Neutrophil (primary cell): ENCODE measurements around the gene DDX25.

Source experiments
- H3K27ac ChIP-seq: fragments of 200-600 bp; sonication (generic); 2 replicates; pipeline ENCODE4 v1.5.1; 2016; ENCODE audit warnings: mild to moderate bottlenecking, moderate library complexity
- H3K27me3 ChIP-seq: fragments of 200-600 bp; sonication (generic); 2 replicates; pipeline ENCODE4 v1.6.0; 2016; ENCODE audit warnings: mild to moderate bottlenecking
- H3K36me3 ChIP-seq: fragments of 200-600 bp; sonication (generic); 2 replicates; pipeline ENCODE4 v1.5.1; 2017
- H3K4me1 ChIP-seq, 2 experiments: fragments of 200-600 bp in 1 of 2; sonication (generic) in 1 of 2; 1 replicate in 1 of 2; 2 replicates in 1 of 2; pipeline versions ENCODE4 v1.5.1 to v1.6.1; 2013 to 2016; ENCODE audit warnings: low read depth in 1 of 2, low read length in 1 of 2, mild to moderate bottlenecking in 1 of 2, moderate library complexity in 1 of 2; ENCODE audit not compliant: control insufficient read depth in 1 of 2, insufficient read depth in 1 of 2
- H3K4me3 ChIP-seq, 2 experiments: fragments of 200-600 bp in 1 of 2; sonication (generic) in 1 of 2; 1 replicate in 1 of 2; 2 replicates in 1 of 2; pipeline ENCODE4 v1.5.1; 2013 to 2016; ENCODE audit warnings: low read depth in 1 of 2, low read length in 1 of 2, mild to moderate bottlenecking in 1 of 2, moderate library complexity in 1 of 2
- H3K9me3 ChIP-seq: fragments of 200-600 bp; sonication (generic); 2 replicates; pipeline ENCODE4 v1.5.1; 2016
- TF ChIP-seq, protein P1 (sequence below): fragments of 200-600 bp; sonication (generic); IDR thresholded peaks from 2 replicates; pipeline ENCODE4 v1.5.1; 2016; ENCODE audit warnings: antibody characterized with exemption

DDX25 gene

DNA sequence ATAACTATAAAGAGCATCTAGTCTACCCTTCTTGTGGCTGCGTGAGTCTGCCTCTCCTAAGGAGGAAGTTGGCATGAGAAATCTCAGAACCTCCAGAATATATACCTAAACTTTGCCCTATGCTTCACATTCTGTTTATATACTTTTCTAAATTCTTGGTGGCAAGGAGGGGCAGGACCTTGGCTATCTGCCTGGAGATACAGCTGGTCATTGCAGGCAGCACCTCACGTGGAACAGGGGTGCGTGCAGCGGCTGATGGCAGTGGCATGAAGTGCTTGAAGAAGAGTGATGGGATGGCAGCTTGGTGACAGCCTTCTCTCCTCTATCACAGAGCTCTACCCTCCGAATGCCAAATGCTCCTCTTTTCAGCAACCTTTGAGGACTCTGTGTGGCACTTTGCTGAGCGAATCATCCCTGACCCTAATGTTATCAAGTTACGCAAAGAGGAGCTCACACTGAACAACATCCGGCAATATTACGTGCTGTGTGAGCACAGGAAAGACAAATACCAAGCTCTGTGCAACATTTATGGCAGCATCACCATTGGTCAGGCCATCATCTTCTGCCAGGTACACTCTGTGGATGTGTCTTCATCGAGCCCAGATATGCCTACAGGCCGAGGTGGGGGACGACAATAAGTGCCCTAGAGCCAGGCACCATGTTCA is 12.5 kb downstream of the DDX25 start:
- no peak overlapping the region for H3K4me3 ChIP-seq
- no peaks in the 10 kb centered on the region for H3K4me1 ChIP-seq
- TF ChIP-seq, protein P1, sequence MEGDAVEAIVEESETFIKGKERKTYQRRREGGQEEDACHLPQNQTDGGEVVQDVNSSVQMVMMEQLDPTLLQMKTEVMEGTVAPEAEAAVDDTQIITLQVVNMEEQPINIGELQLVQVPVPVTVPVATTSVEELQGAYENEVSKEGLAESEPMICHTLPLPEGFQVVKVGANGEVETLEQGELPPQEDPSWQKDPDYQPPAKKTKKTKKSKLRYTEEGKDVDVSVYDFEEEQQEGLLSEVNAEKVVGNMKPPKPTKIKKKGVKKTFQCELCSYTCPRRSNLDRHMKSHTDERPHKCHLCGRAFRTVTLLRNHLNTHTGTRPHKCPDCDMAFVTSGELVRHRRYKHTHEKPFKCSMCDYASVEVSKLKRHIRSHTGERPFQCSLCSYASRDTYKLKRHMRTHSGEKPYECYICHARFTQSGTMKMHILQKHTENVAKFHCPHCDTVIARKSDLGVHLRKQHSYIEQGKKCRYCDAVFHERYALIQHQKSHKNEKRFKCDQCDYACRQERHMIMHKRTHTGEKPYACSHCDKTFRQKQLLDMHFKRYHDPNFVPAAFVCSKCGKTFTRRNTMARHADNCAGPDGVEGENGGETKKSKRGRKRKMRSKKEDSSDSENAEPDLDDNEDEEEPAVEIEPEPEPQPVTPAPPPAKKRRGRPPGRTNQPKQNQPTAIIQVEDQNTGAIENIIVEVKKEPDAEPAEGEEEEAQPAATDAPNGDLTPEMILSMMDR = no peak
- H3K9me3 ChIP-seq = no peaks in the 10 kb centered on the region
- H3K27ac ChIP-seq = no peak overlapping the region
- peaks cover 23% of the 10 kb centered on the region for H3K27me3 ChIP-seq
- no peaks in the 10 kb centered on the region for H3K36me3 ChIP-seq

DNA sequence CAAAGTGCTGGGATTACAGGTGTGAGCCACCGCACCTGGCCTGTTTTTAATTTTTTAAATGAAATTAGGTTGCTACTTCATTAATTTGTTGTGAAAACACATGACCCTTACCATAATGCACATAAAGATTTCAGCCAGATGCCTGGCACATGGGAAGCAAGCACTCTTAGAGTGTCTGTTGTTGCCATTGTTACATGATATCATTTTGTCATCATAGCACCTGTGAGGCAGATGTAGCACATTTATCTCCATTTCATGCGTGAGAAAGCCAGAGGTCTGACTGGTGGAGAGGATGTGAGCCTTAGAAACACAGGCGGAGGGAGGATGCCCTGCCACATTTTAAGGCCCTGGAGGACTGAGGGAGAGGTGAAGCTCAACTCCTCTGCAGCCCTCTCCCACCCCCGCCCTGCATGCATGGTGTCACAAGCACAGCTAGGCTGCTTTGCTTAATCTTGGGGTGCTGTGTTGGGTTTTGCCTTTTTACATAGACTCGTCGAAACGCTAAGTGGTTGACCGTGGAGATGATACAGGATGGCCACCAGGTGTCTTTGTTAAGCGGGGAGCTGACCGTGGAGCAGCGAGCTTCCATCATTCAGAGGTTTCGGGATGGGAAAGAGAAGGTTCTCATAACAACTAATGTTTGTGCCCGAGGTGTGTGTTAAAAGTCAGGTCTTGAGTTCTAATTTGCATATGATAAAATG is 14.0 kb downstream of the DDX25 start:
- TF ChIP-seq, protein P1 = no peak

DNA sequence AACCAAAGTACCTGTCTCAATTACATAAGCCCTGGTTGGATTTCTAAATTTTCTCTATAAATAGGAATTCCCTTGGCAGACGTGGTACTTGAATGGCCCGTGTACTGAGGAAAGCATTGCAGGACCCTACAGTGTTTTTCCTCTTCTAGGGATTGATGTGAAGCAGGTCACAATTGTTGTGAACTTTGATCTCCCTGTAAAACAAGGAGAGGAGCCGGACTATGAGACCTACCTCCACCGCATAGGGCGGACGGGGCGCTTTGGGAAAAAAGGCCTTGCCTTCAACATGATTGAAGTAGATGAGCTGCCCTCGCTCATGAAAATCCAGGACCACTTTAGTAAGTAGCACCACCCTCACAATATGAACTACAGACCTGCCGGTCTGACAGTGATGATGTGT is 16.7 kb downstream of the DDX25 start:
- Histone ChIP-seq H3K27me3 (peaks cover 28% of the 10 kb centered on the region), H3K4me3 (no peak overlapping the region), H3K36me3 (no peaks in the 10 kb centered on the region), H3K27ac (no peak overlapping the region), H3K4me1 (no peaks in the 10 kb centered on the region), H3K9me3 (no peaks in the 10 kb centered on the region)
- TF ChIP-seq, protein P1 = no peak

More for the DNA sequence above, 14.0 kb downstream of the DDX25 start:
- Histone ChIP-seq H3K9me3 (no peaks in the 10 kb centered on the region), H3K27ac (no peak overlapping the region), H3K36me3 (no peaks in the 10 kb centered on the region), H3K27me3 (peaks cover 28% of the 10 kb centered on the region), H3K4me3 (no peak overlapping the region), H3K4me1 (no peaks in the 10 kb centered on the region)

DNA sequence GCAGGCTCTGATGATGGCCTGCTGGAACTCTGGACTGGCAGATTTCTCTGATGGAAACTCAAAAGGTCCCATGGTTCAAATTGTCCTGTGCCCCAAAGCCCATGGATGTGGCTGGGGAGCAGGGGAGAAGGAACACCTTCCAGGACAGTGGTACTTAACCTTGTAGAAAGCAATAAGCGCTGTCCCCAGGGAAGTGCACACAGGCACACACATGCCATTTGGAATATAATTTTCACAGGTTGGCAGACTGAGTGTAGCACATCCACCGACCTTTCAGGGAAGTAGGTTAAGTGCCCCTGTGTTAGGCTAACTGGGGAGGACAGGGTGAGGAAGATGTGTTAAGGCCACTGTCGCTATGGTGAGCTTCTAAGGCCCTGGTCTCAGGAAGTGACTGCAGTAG is 17.8 kb downstream of the DDX25 start:
- no peak overlapping the region for H3K27ac ChIP-seq
- H3K36me3 ChIP-seq = no peaks in the 10 kb centered on the region
- no peaks in the 10 kb centered on the region for H3K9me3 ChIP-seq
- H3K27me3 ChIP-seq = peaks cover 20% of the 10 kb centered on the region
- no peaks in the 10 kb centered on the region for H3K4me1 ChIP-seq
- TF ChIP-seq, protein P1 = no peak
- no peak overlapping the region for H3K4me3 ChIP-seq

DNA sequence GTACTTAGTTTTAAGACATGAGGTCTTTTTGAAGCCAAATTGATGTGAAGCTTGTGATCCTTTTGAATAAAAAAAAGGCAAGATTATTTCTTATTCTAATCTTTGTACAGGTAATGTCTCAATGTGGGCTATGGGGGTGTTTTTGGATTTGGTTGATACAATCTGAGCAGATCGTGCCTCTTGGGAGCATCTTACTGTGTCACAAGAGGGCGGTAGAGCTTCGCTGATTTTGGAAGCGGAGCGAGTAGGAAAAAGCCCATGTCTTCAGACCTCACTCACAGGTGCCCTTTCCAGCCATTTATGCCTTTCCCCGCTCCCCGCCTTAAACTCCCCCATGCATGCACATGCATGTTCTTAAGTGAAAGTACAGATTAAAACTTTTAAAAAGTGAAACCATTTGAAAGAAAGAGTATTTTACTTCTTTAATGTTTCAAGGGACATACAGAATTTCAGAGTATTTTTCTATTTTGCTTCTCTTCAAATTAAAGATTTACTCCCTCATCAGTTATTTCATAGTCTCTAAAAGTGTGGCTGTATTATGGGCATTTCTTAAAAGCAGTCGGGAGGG is 18.8 kb downstream of the DDX25 start:
- no peaks in the 10 kb centered on the region for H3K4me1 ChIP-seq
- TF ChIP-seq, protein P1 = no peak
- H3K27me3 ChIP-seq = peaks cover 14% of the 10 kb centered on the region
- no peak overlapping the region for H3K4me3 ChIP-seq
- H3K27ac ChIP-seq = no peak overlapping the region
- H3K36me3 ChIP-seq = no peaks in the 10 kb centered on the region
- no peaks in the 10 kb centered on the region for H3K9me3 ChIP-seq
